HTR-8/SVneo (cell line): ENCODE measurements around the gene ZNF521.

Source experiments
- DNase-seq: peaks from one replicate; pipeline ENCODE4 v3.0.0; 2011; ENCODE audit warnings: low spot score, mixed read lengths; ENCODE audit not compliant: insufficient read length
- FAIRE-seq: peaks from 2 replicates; lab custom pipeline; 2011; peaks lifted over from hg19 to GRCh38; lab: Jason Lieb, UNC

Gene ZNF521

GRCh38 chr18:25177631-25178030 is 174.3 kb downstream of the ZNF521 start:
- DNase-seq (no peak), FAIRE-seq (no peak)

GRCh38 chr18:25176518-25177042 is 175.4 kb downstream of the ZNF521 start:
- FAIRE-seq, result no peak
- no peak for DNase-seq

- no peak for FAIRE-seq
- DNase-seq, result no peak
These were observed 176.1 kb downstream of the ZNF521 start for GRCh38 chr18:25175558-25176517.

GRCh38 chr18:25174324-25174723 is 177.6 kb downstream of the ZNF521 start:
- FAIRE-seq (no peak), DNase-seq (no peak)

GRCh38 chr18:25171334-25171733 is 180.6 kb downstream of the ZNF521 start:
- FAIRE-seq, result no peak
- DNase-seq, result no peak

GRCh38 chr18:25170402-25170801 is 181.6 kb downstream of the ZNF521 start:
- FAIRE-seq (no peak), DNase-seq (no peak)

- FAIRE-seq, result no peak
- DNase-seq, result no peak
These were observed 182.3 kb downstream of the ZNF521 start for GRCh38 chr18:25169701-25170100.

GRCh38 chr18:25167612-25168410 is 184.2 kb downstream of the ZNF521 start:
- FAIRE-seq (no peak), DNase-seq (no peak)

GRCh38 chr18:25166113-25166512 is 185.9 kb downstream of the ZNF521 start:
- no peak for FAIRE-seq

GRCh38 chr18:25164848-25165811 is 186.8 kb downstream of the ZNF521 start:
- DNase-seq, result no peak
- no peak for FAIRE-seq

More at GRCh38 chr18:25166113-25166512, 185.9 kb downstream of the ZNF521 start:
- DNase-seq, result no peak

GRCh38 chr18:25164211-25164847 is 187.6 kb downstream of the ZNF521 start:
- DNase-seq (no peak), FAIRE-seq (no peak)

- no peak for FAIRE-seq
- no peak for DNase-seq
These were observed 198.5 kb downstream of the ZNF521 start for GRCh38 chr18:25153426-25153825.

- FAIRE-seq (no peak), DNase-seq (no peak)
These were observed 204.0 kb downstream of the ZNF521 start for GRCh38 chr18:25147877-25148488.

- DNase-seq (no peak), FAIRE-seq (no peak)
These were observed 205.5 kb downstream of the ZNF521 start for GRCh38 chr18:25146512-25146910.

GRCh38 chr18:25145731-25146511 is 206.0 kb downstream of the ZNF521 start:
- DNase-seq (no peak), FAIRE-seq (no peak)

- no peak for FAIRE-seq
- no peak for DNase-seq
These were observed 207.1 kb downstream of the ZNF521 start for GRCh38 chr18:25144820-25145219.

- DNase-seq, result no peak
- no peak for FAIRE-seq
These were observed 210.1 kb downstream of the ZNF521 start for GRCh38 chr18:25141886-25142285.

GRCh38 chr18:25141399-25141798 is 210.6 kb downstream of the ZNF521 start:
- no peak for DNase-seq
- FAIRE-seq, result no peak
